GM18520 (cell line): ENCODE measurements around the gene MEPE.

Source experiments
- ATAC-seq: cut with Tn5 transposase; IDR thresholded peaks from one replicate; pipeline ENCODE4 v1.9.1; 2021; ENCODE audit not compliant: unreplicated experiment

Gene MEPE

GRCh38 chr4:87839592-87839946 lies 6.8 kb downstream of the MEPE start:
- no peak for ATAC-seq

GRCh38 chr4:87840149-87840548 lies 7.4 kb downstream of the MEPE start:
- ATAC-seq: no peak

- no peak for ATAC-seq
These were observed 11.2 kb downstream of the MEPE start for GRCh38 chr4:87843936-87844335.

GRCh38 chr4:87844452-87844851 lies 11.7 kb downstream of the MEPE start:
- ATAC-seq: no peak

- ATAC-seq: no peak
These were observed 13.5 kb downstream of the MEPE start for GRCh38 chr4:87846226-87846625.

- peak; percentile 76 for ATAC-seq
These were observed 16.0 kb downstream of the MEPE start for GRCh38 chr4:87848622-87849351.

- ATAC-seq: no peak
These were observed 16.8 kb downstream of the MEPE start for GRCh38 chr4:87849612-87850011.

GRCh38 chr4:87851332-87851731 lies 18.6 kb downstream of the MEPE start:
- ATAC-seq: no peak

GRCh38 chr4:87851953-87852352 lies 19.2 kb downstream of the MEPE start:
- no peak for ATAC-seq

GRCh38 chr4:87853108-87853507 lies 20.3 kb downstream of the MEPE start:
- no peak for ATAC-seq

GRCh38 chr4:87853891-87854290 lies 21.1 kb downstream of the MEPE start:
- no peak for ATAC-seq

- ATAC-seq: no peak
These were observed 22.8 kb downstream of the MEPE start for GRCh38 chr4:87855559-87855958.

GRCh38 chr4:87856816-87857215 lies 24.0 kb downstream of the MEPE start:
- ATAC-seq: no peak

GRCh38 chr4:87857789-87858188 lies 25.0 kb downstream of the MEPE start:
- ATAC-seq: no peak

GRCh38 chr4:87862236-87862635 lies 29.5 kb downstream of the MEPE start:
- no peak for ATAC-seq

- no peak for ATAC-seq
These were observed 30.7 kb downstream of the MEPE start for GRCh38 chr4:87863486-87863885.

- no peak for ATAC-seq
These were observed 31.6 kb downstream of the MEPE start for GRCh38 chr4:87864321-87864720.

- ATAC-seq: no peak
These were observed 32.5 kb downstream of the MEPE start for GRCh38 chr4:87865288-87865687.

GRCh38 chr4:87865960-87866598 lies 33.3 kb downstream of the MEPE start:
- no peak for ATAC-seq

GRCh38 chr4:87868522-87868921 lies 35.8 kb downstream of the MEPE start:
- ATAC-seq: no peak

GRCh38 chr4:87872028-87872427 lies 39.3 kb downstream of the MEPE start:
- ATAC-seq: no peak

- ATAC-seq: no peak
These were observed 42.4 kb downstream of the MEPE start for GRCh38 chr4:87875191-87875590.

GRCh38 chr4:87880106-87880505 lies 47.3 kb downstream of the MEPE start:
- ATAC-seq: no peak
